A549 (cell line): Measurements from ENCODE around the gene TBC1D4.

Experiments used
- CHD4 ChIP-seq: fragments of 200-600 bp; sonication (generic); IDR thresholded peaks from 2 replicates; pipeline ENCODE4 v1.6.1; 2016; ENCODE audit warnings: antibody characterized with exemption, mild to moderate bottlenecking, borderline replicate concordance
- TF ChIP-seq, protein P1 (sequence below): IDR thresholded peaks from 2 replicates; pipeline ENCODE4 v1.6.1; 2012; ENCODE audit warnings: low read depth, borderline replicate concordance
- TF ChIP-seq, protein P2 (sequence below): fragments of >200 bp; sonication (Bioruptor Twin); formaldehyde crosslinking; IDR thresholded peaks from 3 replicates; pipeline ENCODE4 v1.5.1; 2016

DNA sequence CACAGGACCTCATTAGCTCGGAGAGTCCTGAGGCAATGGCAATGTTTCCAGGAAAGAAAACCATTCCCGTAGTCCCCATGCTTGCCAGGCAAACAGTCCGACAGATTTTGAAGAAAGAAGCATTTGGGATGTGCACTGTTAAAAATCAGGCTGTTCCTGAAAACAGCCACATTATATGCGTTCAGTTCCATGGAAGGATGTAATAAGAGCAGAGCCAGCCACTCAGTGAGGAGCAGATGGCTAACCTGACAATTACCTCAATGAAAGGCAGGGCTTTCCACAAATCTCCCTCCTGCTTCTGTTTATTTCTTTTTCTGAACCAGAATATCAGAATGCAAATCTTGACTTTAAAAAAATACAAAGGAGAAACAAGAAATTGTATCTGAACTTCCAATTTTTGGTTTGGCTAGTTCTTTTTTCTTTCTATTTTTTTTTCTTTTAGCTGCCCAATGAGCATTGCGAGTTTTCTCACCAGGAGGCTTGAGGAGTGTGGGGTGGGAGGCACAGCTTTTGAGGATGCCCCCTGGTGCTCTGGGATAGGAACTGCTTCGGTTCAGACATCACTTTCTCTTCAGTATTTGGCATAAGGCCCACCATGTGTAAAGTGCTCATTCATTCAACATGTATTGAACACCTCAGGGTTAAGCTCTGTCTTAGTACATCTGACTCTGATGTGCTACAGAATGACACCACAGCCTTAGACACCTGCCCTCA, 124.2 kb downstream of the TBC1D4 start:
- TF ChIP-seq, protein P1, sequence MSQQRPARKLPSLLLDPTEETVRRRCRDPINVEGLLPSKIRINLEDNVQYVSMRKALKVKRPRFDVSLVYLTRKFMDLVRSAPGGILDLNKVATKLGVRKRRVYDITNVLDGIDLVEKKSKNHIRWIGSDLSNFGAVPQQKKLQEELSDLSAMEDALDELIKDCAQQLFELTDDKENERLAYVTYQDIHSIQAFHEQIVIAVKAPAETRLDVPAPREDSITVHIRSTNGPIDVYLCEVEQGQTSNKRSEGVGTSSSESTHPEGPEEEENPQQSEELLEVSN = no peak
- TF ChIP-seq, protein P2, sequence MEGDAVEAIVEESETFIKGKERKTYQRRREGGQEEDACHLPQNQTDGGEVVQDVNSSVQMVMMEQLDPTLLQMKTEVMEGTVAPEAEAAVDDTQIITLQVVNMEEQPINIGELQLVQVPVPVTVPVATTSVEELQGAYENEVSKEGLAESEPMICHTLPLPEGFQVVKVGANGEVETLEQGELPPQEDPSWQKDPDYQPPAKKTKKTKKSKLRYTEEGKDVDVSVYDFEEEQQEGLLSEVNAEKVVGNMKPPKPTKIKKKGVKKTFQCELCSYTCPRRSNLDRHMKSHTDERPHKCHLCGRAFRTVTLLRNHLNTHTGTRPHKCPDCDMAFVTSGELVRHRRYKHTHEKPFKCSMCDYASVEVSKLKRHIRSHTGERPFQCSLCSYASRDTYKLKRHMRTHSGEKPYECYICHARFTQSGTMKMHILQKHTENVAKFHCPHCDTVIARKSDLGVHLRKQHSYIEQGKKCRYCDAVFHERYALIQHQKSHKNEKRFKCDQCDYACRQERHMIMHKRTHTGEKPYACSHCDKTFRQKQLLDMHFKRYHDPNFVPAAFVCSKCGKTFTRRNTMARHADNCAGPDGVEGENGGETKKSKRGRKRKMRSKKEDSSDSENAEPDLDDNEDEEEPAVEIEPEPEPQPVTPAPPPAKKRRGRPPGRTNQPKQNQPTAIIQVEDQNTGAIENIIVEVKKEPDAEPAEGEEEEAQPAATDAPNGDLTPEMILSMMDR = peak; percentile 26
- TF ChIP-seq CHD4 = no peak
